Caco-2 (cell line): ENCODE data around the gene CACNA2D4. TPM values are rescaled to one million over a fixed set of nuclear protein-coding genes. Genes with fewer than 3 reads are reported as not detected.

Experiments
- BruUV-seq: library from RNA; stranded (reverse); fragments of 400-500 nt; replicated peaks from 2 replicates; lab custom pipeline; 2021; lab: Mats Ljungman, UMichigan
- CTCF ChIA-PET: fragments of 300-600 bp; sonication (Branson Sonifier 250); formaldehyde crosslinking; loops from one replicate; lab custom pipeline; 2022; ENCODE audit warnings: antibody characterized with exemption; lab: Charles Lee
- POLR2A ChIA-PET: fragments of 300-600 bp; sonication (Branson Sonifier 250); formaldehyde crosslinking; loops from one replicate; lab custom pipeline; 2022; ENCODE audit warnings: antibody characterized with exemption; lab: Charles Lee
- DNase-seq, 2 experiments: peaks; one replicate each; pipeline versions ENCODE4 v3.0.0 to v3.0.0-alpha.2; 2020 to 2022
- H3K27me3 ChIP-seq: replicated peaks from 2 replicates; pipeline ENCODE4 v1.6.0; 2011; ENCODE audit warnings: low read length; ENCODE audit not compliant: control insufficient read depth, insufficient read depth
- H3K36me3 ChIP-seq: 2 replicates; pipeline ENCODE4 v1.5.1; 2011; ENCODE audit warnings: low read length; ENCODE audit not compliant: control insufficient read depth, insufficient read depth
- H3K4me1 ChIP-seq: fragments of 250-450 bp; sonication (Bioruptor Pico); 2 replicates; pipeline ENCODE4 v1.5.1; 2020; ENCODE audit warnings: mild to moderate bottlenecking
- H3K4me3 ChIP-seq: 2 replicates; pipeline ENCODE4 v1.5.1; 2011; ENCODE audit warnings: low read depth, mild to moderate bottlenecking, control low read depth, low read length
- H3K9me3 ChIP-seq: fragments of 250-450 bp; sonication (Bioruptor Pico); 2 replicates; pipeline ENCODE4 v1.5.1; 2020; ENCODE audit warnings: mild to moderate bottlenecking, moderate library complexity
- H3K27ac Mint-ChIP-seq: one replicate; pipeline ENCODE4 v1.8.0; 2022; ENCODE audit warnings: mixed read lengths; ENCODE audit not compliant: unreplicated experiment
- H3K27me3 Mint-ChIP-seq: one replicate; pipeline ENCODE4 v1.8.0; 2022; ENCODE audit warnings: mixed read lengths; ENCODE audit not compliant: insufficient read depth, unreplicated experiment
- H3K36me3 Mint-ChIP-seq: one replicate; pipeline ENCODE4 v1.8.0; 2022; ENCODE audit warnings: mild to moderate bottlenecking, mixed read lengths; ENCODE audit not compliant: insufficient read depth, unreplicated experiment
- H3K4me1 Mint-ChIP-seq: one replicate; pipeline ENCODE4 v1.8.0; 2022; ENCODE audit warnings: low read depth, mixed read lengths; ENCODE audit not compliant: unreplicated experiment
- H3K4me3 Mint-ChIP-seq: one replicate; pipeline ENCODE4 v1.8.0; 2022; ENCODE audit warnings: mild to moderate bottlenecking, moderate library complexity, mixed read lengths; ENCODE audit not compliant: unreplicated experiment
- H3K9me3 Mint-ChIP-seq: one replicate; pipeline ENCODE4 v1.8.0; 2022; ENCODE audit warnings: mixed read lengths; ENCODE audit not compliant: unreplicated experiment
- CTCF ChIP-seq, 2 experiments: fragments of 200-600 bp in 1 of 2; IDR thresholded peaks; 1 replicate in 1 of 2; 2 replicates in 1 of 2; pipeline versions ENCODE4 v1.5.1 to v1.8.0; 2011 to 2022; ENCODE audit warnings: antibody characterized with exemption in 1 of 2, control low read depth in 1 of 2, inconsistent platforms in 1 of 2, low read depth in 1 of 2, low read length in 1 of 2, mild to moderate bottlenecking in 1 of 2, moderate library complexity in 1 of 2; ENCODE audit not compliant: insufficient read depth in 1 of 2, severe bottlenecking in 1 of 2, unreplicated experiment in 1 of 2
- intact Hi-C: fragments of 100-400 bp; cut with micrococcal nuclease; formaldehyde crosslinking; loops from one replicate; pipeline ENCODE4 v1.10.0; 2022; ENCODE audit not compliant: unreplicated experiment
- total RNA-seq: library from RNA; stranded (reverse); gene quantifications from 2 replicates; pipeline ENCODE4 v1.2.3, GENCODE V29; 2022

CACNA2D4 gene
- total RNA-seq, 1 experiment from 2014 or later: 2.2 TPM

GRCh38 chr12:1805441-1806081, 112.9 kb downstream of the CACNA2D4 start:
- Mint-ChIP-seq H3K4me1 (peaks cover 8% of the 10 kb centered on the region), H3K27ac (no peak overlapping the region), H3K4me3 (no peak overlapping the region), H3K9me3 (no peaks in the 10 kb centered on the region), H3K27me3 (no peaks in the 10 kb centered on the region), H3K36me3 (no peaks in the 10 kb centered on the region)
- no peak for TF ChIP-seq CTCF (IDR thresholded peaks at IDR 0.05; ENCODE audit: insufficient read depth in 1 of 2, low read depth in 1 of 2, low read length in 1 of 2, severe bottlenecking in 1 of 2, unreplicated experiment in 1 of 2)
- intact Hi-C loops: no loop called here
- Histone ChIP-seq H3K27me3 (no peaks in the 10 kb centered on the region), H3K36me3 (no peaks in the 10 kb centered on the region), H3K4me3 (no peak overlapping the region), H3K9me3 (no peaks in the 10 kb centered on the region), H3K4me1 (peaks cover 6% of the 10 kb centered on the region; the same call in 1 of the 2 replicates)
- DNase-seq: no peak
- ChIA-PET POLR2A (no interaction called here), CTCF (interaction anchor here (1.2 kb wide), 1 partner anchor 10 kb away, joined by 3 read pairs; no protein-coding TSS in a partner anchor)
- BruUV-seq: no TSS peak

- Histone ChIP-seq H3K4me3 (no peak overlapping the region), H3K9me3 (no peaks in the 10 kb centered on the region), H3K27me3 (no peaks in the 10 kb centered on the region), H3K36me3 (no peaks in the 10 kb centered on the region), H3K4me1 (peaks cover 6% of the 10 kb centered on the region; the same call in 1 of the 2 replicates)
- no peak overlapping the region for H3K4me3 Mint-ChIP-seq
- TF ChIP-seq CTCF (IDR thresholded peaks at IDR 0.05; ENCODE audit: insufficient read depth in 1 of 2, low read depth in 1 of 2, low read length in 1 of 2, severe bottlenecking in 1 of 2, unreplicated experiment in 1 of 2): no peak
- no peaks in the 10 kb centered on the region for H3K9me3 Mint-ChIP-seq
- CTCF ChIA-PET: no interaction called here
- intact Hi-C loops: no loop called here
- peaks cover 8% of the 10 kb centered on the region for H3K4me1 Mint-ChIP-seq
- H3K36me3 Mint-ChIP-seq: no peaks in the 10 kb centered on the region
- H3K27me3 Mint-ChIP-seq: no peaks in the 10 kb centered on the region
- POLR2A ChIA-PET: no interaction called here
- no TSS peak for BruUV-seq
- no peak overlapping the region for H3K27ac Mint-ChIP-seq
- DNase-seq: peak; percentile 91 to 93
Measured at GRCh38 chr12:1804545-1805332, 113.7 kb downstream of the CACNA2D4 start.

GRCh38 chr12:1803736-1804135, 114.7 kb downstream of the CACNA2D4 start:
- Mint-ChIP-seq H3K27ac (no peak overlapping the region), H3K4me3 (no peak overlapping the region), H3K36me3 (no peaks in the 10 kb centered on the region), H3K4me1 (peaks cover 8% of the 10 kb centered on the region), H3K9me3 (no peaks in the 10 kb centered on the region), H3K27me3 (no peaks in the 10 kb centered on the region)
- ChIA-PET CTCF (interaction anchor here (1.6 kb wide), 1 partner anchor 136 kb away, joined by 5 read pairs; no protein-coding TSS in a partner anchor), POLR2A (no interaction called here)
- Histone ChIP-seq H3K4me3 (no peak overlapping the region), H3K9me3 (no peaks in the 10 kb centered on the region), H3K27me3 (no peaks in the 10 kb centered on the region), H3K4me1 (peaks cover 6% of the 10 kb centered on the region; the same call in 1 of the 2 replicates), H3K36me3 (no peaks in the 10 kb centered on the region)
- peak in 1 of 2 experiments; percentile 21 for DNase-seq
- BruUV-seq: no TSS peak
- intact Hi-C loops: no loop called here
- TF ChIP-seq CTCF (IDR thresholded peaks at IDR 0.05; ENCODE audit: insufficient read depth in 1 of 2, low read depth in 1 of 2, low read length in 1 of 2, severe bottlenecking in 1 of 2, unreplicated experiment in 1 of 2): no peak
